BJ (cell line): ENCODE results near the gene S100A1. TPM values are rescaled to one million over a fixed set of nuclear protein-coding genes. Genes with fewer than 3 reads are reported as not detected.

Source experiments
- CTCF ChIA-PET: fragments of 350-600 bp; formaldehyde crosslinking; extraction: SDS; loops from one replicate; lab custom pipeline; 2021; ENCODE audit warnings: antibody characterized with exemption, inconsistent platforms; lab: Yijun Ruan, JAX
- POLR2A ChIA-PET: fragments of 300-600 bp; sonication (Branson Sonifier 250); formaldehyde crosslinking; extraction: SDS; loops from one replicate; lab custom pipeline; 2021; ENCODE audit warnings: antibody characterized with exemption; lab: Charles Lee
- DNase-seq: peaks from one replicate; pipeline ENCODE4 v3.0.0-alpha.2; 2011; ENCODE audit warnings: low read depth
- H3K27me3 ChIP-seq: 2 replicates; pipeline ENCODE4 v1.6.0; 2011; ENCODE audit warnings: low read length; ENCODE audit not compliant: control insufficient read depth, insufficient read depth
- H3K36me3 ChIP-seq: 2 replicates; pipeline ENCODE4 v1.5.1; 2011; ENCODE audit warnings: low read length; ENCODE audit not compliant: control insufficient read depth, insufficient read depth
- H3K4me3 ChIP-seq: 2 replicates; pipeline ENCODE4 v1.5.1; 2011; ENCODE audit warnings: low read depth, mild to moderate bottlenecking, control low read depth, low read length
- CTCF ChIP-seq: IDR thresholded peaks from 2 replicates; pipeline ENCODE4 v1.5.1; 2011; ENCODE audit warnings: low read depth, mild to moderate bottlenecking, control low read depth, inconsistent platforms, low read length, moderate library complexity; ENCODE audit not compliant: insufficient read depth
- polyA plus RNA-seq: library from polyadenylated mRNA; depleted of rRNA; stranded (reverse); fragments of >200 nt; gene quantifications from 2 replicates; pipeline ENCODE4 v1.2.3, GENCODE V29; 2011

The S100A1 gene
- polyA plus RNA-seq, 1 experiment, result 0.71 TPM

GRCh38 chr1:153619171-153619570 lies 9.1 kb upstream of the S100A1 start:
- Histone ChIP-seq H3K4me3 (no peak overlapping the region), H3K27me3 (no peaks in the 10 kb centered on the region), H3K36me3 (peaks cover 7% of the 10 kb centered on the region)
- POLR2A ChIA-PET, result no interaction called here
- no peak for DNase-seq
- no peak for TF ChIP-seq CTCF
- CTCF ChIA-PET, result interaction anchor here (1.1 to 11.6 kb wide), 10 partner anchors 8 to 108 kb away, joined by 3 to 194 read pairs (median 18); partner anchors contain the start of genes CHTOP, S100A1, S100A13 and S100A2

DNA sequence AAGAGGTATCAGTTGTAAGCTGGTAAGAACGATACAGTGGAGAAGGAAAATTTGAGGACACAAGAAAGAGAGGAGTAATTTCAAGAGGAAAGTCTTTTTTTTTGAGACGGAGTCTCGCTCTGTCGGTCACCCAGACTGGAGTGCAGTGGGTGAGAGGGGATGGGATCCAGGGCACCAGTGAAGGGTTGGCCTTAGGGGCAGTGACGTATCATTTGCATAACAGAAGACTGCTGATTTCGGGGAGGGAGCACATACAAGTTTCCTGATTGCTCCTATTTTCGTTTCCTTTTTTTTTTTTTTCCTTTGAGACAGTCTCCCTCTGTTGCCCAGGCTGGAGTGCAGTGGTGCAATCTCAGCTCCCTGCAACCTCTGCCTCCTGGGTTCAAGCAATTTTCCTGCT lies 5.1 kb upstream of the S100A1 start:
- H3K27me3 ChIP-seq, result no peaks in the 10 kb centered on the region
- H3K36me3 ChIP-seq, result peaks cover 11% of the 10 kb centered on the region
- CTCF ChIA-PET, result interaction anchor here (1.1 to 9.0 kb wide), 2 partner anchors 8 to 51 kb away, joined by 9 to 148 read pairs; partner anchors contain the start of genes S100A14 and S100A16
- no peak overlapping the region for H3K4me3 ChIP-seq
- no peak for DNase-seq
- no peak for TF ChIP-seq CTCF
- POLR2A ChIA-PET, result no interaction called here

DNA sequence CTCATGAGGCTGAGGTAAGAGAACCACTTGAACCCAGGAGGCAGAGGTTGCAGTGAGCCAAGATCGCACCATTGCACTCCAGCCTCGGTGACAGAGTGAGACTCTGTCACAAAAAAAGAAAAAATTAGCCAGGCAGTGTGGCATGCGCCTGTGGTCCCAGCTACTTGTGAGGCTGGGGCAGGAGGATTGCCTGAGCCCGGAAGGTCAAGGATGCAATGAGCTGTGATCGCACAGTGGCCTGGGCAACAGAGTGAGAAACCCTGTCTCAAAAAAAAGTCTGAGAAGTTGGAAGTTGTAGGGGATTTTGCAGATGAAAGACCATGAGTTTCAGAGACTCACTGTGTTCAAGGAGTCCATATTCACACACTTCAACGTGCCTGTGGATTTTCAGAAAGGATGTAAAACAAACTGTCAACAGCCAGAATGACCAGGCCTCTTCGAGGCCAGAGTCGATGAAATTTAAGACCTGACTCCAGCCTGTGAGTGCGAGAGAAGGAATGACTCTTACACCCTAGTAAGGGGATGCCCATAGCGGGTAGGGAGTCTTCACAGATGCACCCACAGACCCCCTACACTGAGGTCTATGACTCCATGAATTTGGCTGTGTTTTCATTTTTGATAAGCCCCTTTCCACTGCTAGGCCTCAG lies 3.1 kb upstream of the S100A1 start:
- Histone ChIP-seq H3K4me3 (no peak overlapping the region), H3K27me3 (no peaks in the 10 kb centered on the region), H3K36me3 (peaks cover 10% of the 10 kb centered on the region)
- POLR2A ChIA-PET, result no interaction called here
- CTCF ChIA-PET, result interaction anchor here (0.6 to 9.0 kb wide), 6 partner anchors 9 to 100 kb away, joined by 3 to 148 read pairs (median 12); partner anchors contain the start of genes CHTOP, S100A14 and S100A16
- no peak for TF ChIP-seq CTCF
- no peak for DNase-seq

- DNase-seq, result no peak
- CTCF ChIA-PET, result interaction anchor here (1.0 to 9.0 kb wide), 12 partner anchors 12 to 145 kb away, joined by 3 to 148 read pairs (median 6); partner anchors contain the start of genes S100A14 and S100A16
Observed at GRCh38 chr1:153626477-153626903, 1.7 kb upstream of the S100A1 start.

More at GRCh38 chr1:153626477-153626903, 1.7 kb upstream of the S100A1 start:
- POLR2A ChIA-PET, result interaction anchor here (0.6 to 2.2 kb wide), 7 partner anchors 9 to 93 kb away, joined by 3 to 20 read pairs (median 3); partner anchors contain the start of gene S100A16
- H3K36me3 ChIP-seq, result peaks cover 10% of the 10 kb centered on the region
- H3K4me3 ChIP-seq, result peak overlapping the region; percentile 57
- H3K27me3 ChIP-seq, result no peaks in the 10 kb centered on the region
- TF ChIP-seq CTCF, result no peak
